ENCODE data around the gene VWF. TPM values are rescaled to one million over a fixed set of nuclear protein-coding genes. Genes with fewer than 3 reads are reported as not detected.

The VWF gene
- total RNA-seq, 1 donor from 2014 or later, result 0.10 TPM

GRCh38 chr12:6040815-6041214, 83.7 kb downstream of the VWF start:
- no peaks in the 10 kb centered on the region for H3K9me3 Mint-ChIP-seq (ENCODE audit: low read depth)
- H3K4me3 Mint-ChIP-seq (ENCODE audit: low read depth), result no peak overlapping the region
- no peaks in the 10 kb centered on the region for H3K4me1 Mint-ChIP-seq (ENCODE audit: low read depth)
- no peaks in the 10 kb centered on the region for H3K36me3 Mint-ChIP-seq (ENCODE audit: insufficient read depth)
- peaks cover 35% of the 10 kb centered on the region for H3K27me3 Mint-ChIP-seq
- TF ChIP-seq CTCF (IDR thresholded peaks at IDR 0.05; ENCODE audit: unreplicated experiment), result no peak
- no peak for DNase-seq (ENCODE audit: low spot score, unreplicated experiment)
- H3K27ac Mint-ChIP-seq, result no peak overlapping the region

- no peaks in the 10 kb centered on the region for H3K36me3 Mint-ChIP-seq (ENCODE audit: insufficient read depth)
- H3K27ac Mint-ChIP-seq, result no peak overlapping the region
- DNase-seq (ENCODE audit: low spot score, unreplicated experiment), result peak; percentile 69
- TF ChIP-seq CTCF (IDR thresholded peaks at IDR 0.05; ENCODE audit: unreplicated experiment), result peak; percentile 97
- H3K9me3 Mint-ChIP-seq (ENCODE audit: low read depth), result no peaks in the 10 kb centered on the region
- H3K4me1 Mint-ChIP-seq (ENCODE audit: low read depth), result no peaks in the 10 kb centered on the region
- no peak overlapping the region for H3K4me3 Mint-ChIP-seq (ENCODE audit: low read depth)
- peaks cover 33% of the 10 kb centered on the region for H3K27me3 Mint-ChIP-seq
These were observed 84.4 kb downstream of the VWF start for GRCh38 chr12:6039894-6040601.

GRCh38 chr12:6038160-6038559, 86.3 kb downstream of the VWF start:
- Mint-ChIP-seq H3K27me3 (peaks cover 24% of the 10 kb centered on the region), H3K27ac (no peak overlapping the region), H3K9me3 (ENCODE audit: low read depth) (no peaks in the 10 kb centered on the region), H3K4me3 (ENCODE audit: low read depth) (no peak overlapping the region), H3K36me3 (ENCODE audit: insufficient read depth) (no peaks in the 10 kb centered on the region), H3K4me1 (ENCODE audit: low read depth) (no peaks in the 10 kb centered on the region)
- TF ChIP-seq CTCF (IDR thresholded peaks at IDR 0.05; ENCODE audit: unreplicated experiment), result peak; percentile 96
- peak; percentile 61 for DNase-seq (ENCODE audit: low spot score, unreplicated experiment)

- Mint-ChIP-seq H3K27ac (no peak overlapping the region), H3K36me3 (ENCODE audit: insufficient read depth) (no peaks in the 10 kb centered on the region), H3K4me1 (ENCODE audit: low read depth) (no peaks in the 10 kb centered on the region), H3K4me3 (ENCODE audit: low read depth) (no peak overlapping the region), H3K27me3 (peaks cover 24% of the 10 kb centered on the region), H3K9me3 (ENCODE audit: low read depth) (no peaks in the 10 kb centered on the region)
- TF ChIP-seq CTCF (IDR thresholded peaks at IDR 0.05; ENCODE audit: unreplicated experiment), result no peak
- no peak for DNase-seq (ENCODE audit: low spot score, unreplicated experiment)
These were observed 87.0 kb downstream of the VWF start for GRCh38 chr12:6037459-6037858.

- Mint-ChIP-seq H3K9me3 (ENCODE audit: low read depth) (no peaks in the 10 kb centered on the region), H3K36me3 (ENCODE audit: insufficient read depth) (no peaks in the 10 kb centered on the region), H3K27ac (no peak overlapping the region), H3K27me3 (peaks cover 24% of the 10 kb centered on the region), H3K4me3 (ENCODE audit: low read depth) (no peak overlapping the region), H3K4me1 (ENCODE audit: low read depth) (no peaks in the 10 kb centered on the region)
- TF ChIP-seq CTCF (IDR thresholded peaks at IDR 0.05; ENCODE audit: unreplicated experiment), result no peak
- DNase-seq (ENCODE audit: low spot score, unreplicated experiment), result no peak
These were observed 88.0 kb downstream of the VWF start for GRCh38 chr12:6036509-6036908.
